Activated CD4-positive, alpha-beta T cell treated with anti-CD3 and anti-CD28 coated beads for 48 hours (primary cell): Measurements from ENCODE around the gene ERMN.
"Not testable (repeated sequence)": the region's sequence is repeated elsewhere in the genome, so short reads cannot be mapped to it uniquely, and the experiment has no call there.

Source experiments
- DNase-seq: peaks from one replicate; pipeline ENCODE4 v3.0.0-alpha.2; 2020

Gene ERMN

GRCh38 chr2:157325786-157326185, at the start of gene ERMN:
ERMN (minus strand) TSS chr2:157325824; CDS start chr2:157325642, 182 bp downstream.
- no peak for DNase-seq

- DNase-seq, result no peak
Observed at GRCh38 chr2:157375384-157375783, 49.8 kb upstream of the ERMN start.

DNA sequence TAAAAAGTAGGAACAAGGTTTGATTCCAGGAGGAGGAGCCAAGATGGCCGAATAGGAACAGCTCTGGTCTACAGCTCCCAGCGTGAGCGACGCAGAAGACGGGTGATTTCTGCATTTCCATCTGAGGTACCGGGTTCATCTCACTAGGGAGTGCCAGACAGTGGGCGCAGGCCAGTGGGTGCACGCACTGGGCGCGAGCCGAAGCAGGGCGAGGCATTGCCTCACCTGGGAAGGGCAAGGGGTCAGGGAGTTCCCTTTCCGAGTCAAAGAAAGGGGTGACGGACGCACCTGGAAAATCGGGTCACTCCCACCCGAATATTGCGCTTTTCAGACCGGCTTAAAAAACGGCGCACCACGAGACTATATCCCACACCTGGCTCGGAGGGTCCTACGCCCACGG, 42.9 kb upstream of the ERMN start:
- not testable (repeated sequence) for DNase-seq

DNA sequence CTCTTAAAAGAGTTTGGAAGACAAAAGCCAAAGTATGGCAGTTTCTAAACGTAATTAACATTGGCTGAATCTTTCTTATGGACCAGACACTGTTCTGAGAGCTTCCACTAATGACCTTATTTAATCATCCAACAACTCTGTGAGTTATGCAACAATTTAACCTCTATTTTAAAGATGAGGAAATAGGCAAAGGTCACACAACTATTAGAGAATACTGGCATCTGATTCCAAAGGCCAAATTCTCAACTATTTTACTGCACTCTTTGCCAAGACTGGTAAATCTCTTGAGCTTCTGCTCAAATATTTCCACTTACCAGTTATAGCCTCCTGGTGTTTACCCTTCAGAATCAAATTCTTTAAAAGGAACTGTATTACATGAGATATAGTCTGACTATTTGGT, 42.1 kb upstream of the ERMN start:
- DNase-seq, result no peak

GRCh38 chr2:157364257-157364974, 38.8 kb upstream of the ERMN start:
- DNase-seq, result no peak

- DNase-seq, result no peak
Observed at GRCh38 chr2:157363612-157364101, 38.0 kb upstream of the ERMN start.

GRCh38 chr2:157362627-157363026, 37.0 kb upstream of the ERMN start:
- no peak for DNase-seq

DNA sequence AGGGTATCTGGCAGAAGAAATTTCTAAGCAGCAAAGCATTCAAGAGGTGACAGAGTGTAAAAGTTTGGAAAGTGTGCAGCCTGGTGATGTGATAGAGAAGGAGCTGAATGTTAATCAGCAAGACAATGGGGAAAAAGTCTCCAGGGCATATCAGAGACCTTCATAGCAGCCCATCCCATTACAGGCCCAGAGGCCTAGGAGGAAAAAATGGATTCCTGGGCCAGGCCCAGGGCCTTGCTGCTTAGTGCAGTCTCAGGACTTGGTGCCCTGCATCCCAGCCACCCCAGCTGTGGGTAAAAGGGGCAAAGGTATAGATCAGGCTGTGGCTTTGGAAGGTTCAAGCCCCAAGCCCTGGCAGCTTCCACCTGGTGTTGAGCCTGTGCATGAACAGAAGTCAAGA, 35.9 kb upstream of the ERMN start:
- DNase-seq, result no peak

GRCh38 chr2:157359628-157360027, 34.0 kb upstream of the ERMN start:
- DNase-seq, result no peak

- no peak for DNase-seq
Observed at GRCh38 chr2:157355618-157356017, 30.0 kb upstream of the ERMN start.

DNA sequence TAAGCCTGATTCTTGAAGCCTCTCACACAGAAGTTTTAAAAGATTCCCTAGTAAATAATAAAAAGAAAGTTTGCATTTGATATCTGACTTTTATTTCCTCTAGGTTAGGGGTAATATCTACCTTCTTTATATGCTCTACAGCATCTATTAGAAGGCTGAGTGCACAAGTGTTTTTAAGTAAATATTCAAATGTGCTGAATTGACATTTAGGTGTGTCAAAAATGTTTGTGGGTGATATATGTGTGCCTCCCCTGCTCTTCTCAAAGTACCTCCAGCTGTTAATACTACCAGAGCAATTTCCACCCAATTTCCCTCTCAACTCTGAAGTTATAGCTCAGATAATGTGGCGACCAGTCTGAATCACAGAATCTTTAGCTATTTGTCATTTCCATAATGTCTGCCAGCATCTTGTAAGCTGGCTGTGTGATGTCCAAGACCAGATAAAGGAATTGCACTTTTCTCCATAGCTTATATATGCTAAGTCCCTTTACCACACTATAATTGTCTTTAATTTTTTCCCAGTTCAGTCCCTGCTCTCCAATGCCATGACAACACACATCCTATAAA, 24.4 kb upstream of the ERMN start:
- DNase-seq, result no peak

DNA sequence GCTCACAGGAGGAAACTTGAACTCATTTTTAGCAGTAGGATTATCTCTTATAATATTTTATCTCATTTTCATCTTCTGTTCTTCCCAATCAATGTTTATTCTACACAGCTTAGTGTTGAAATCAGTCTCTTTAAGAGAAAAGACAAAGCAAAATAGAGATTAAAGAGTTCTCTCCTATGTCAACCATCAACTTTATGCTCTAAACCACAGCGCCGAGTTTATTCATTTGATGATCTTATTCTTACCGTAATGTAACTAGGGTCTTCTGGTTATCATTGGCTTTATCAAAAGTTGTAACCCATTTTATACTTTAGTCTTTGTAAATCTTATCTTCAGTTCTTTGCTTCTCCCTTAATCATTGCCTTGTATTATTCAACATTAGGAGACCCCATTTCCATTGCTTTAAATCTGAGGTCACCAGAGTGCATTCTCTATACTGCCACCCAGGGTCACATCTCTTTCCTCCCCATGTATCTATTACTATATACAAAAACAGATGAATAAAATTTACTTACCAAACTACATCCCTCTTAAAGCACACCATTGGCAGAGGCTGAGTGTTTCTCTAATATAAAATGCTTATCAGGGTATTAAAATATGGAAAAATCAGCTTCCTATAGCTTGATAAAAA, 22.8 kb upstream of the ERMN start:
- no peak for DNase-seq

DNA sequence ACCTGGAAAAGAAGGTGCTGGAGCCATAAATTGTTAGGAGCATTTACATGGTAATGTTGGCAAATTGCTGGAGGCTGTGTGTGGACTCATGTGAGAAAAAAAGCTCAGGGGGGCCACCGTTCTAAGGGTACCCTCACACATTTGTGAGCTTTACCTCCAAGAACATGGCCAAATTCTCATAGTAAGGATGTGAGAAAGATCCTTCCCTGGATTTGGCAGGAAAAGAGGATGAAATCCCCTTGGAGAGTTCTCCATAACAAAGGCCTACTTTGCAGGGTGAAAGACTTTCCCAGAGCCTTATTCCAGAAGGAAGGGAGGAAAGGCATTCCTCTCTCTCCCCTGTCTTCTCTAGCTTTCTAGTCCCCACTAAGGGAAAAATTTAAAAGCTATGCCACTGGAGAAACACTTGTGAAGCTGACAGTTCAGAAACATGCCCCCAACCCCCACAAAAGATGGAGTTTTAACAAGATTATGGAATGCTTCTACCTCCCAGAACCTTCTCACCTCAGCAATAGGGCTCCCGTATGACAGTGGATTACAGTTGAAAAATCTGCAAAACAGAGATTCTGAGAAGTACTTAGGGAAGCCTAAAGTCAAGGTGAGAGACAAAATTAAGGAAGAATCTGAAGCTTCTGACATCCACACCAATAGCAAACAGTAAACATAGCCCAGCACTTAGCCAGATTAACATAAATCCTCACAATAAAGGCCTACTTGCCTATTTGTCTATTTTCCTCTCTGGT, 20.2 kb upstream of the ERMN start:
- no peak for DNase-seq

DNA sequence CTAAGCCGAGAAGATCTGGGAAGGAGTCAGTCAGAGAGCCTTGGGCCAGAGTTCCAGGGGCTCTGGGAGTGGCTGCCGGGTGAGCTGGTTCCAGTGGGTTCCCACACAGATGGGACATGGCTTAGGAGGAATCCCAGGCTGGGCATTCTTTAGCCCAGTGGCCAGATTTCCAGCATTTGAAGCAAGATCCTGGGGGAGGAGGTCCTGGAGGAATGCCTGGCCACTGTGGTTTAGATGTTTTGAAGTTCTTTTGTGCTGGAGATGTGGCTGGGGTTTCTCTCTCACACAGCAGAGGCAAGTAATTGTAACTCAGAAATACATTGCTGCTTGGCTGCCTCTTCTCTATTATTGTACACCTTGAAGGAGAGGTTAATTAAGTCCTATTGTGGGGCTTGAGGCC, 15.8 kb upstream of the ERMN start:
- DNase-seq, result not testable (repeated sequence)

DNA sequence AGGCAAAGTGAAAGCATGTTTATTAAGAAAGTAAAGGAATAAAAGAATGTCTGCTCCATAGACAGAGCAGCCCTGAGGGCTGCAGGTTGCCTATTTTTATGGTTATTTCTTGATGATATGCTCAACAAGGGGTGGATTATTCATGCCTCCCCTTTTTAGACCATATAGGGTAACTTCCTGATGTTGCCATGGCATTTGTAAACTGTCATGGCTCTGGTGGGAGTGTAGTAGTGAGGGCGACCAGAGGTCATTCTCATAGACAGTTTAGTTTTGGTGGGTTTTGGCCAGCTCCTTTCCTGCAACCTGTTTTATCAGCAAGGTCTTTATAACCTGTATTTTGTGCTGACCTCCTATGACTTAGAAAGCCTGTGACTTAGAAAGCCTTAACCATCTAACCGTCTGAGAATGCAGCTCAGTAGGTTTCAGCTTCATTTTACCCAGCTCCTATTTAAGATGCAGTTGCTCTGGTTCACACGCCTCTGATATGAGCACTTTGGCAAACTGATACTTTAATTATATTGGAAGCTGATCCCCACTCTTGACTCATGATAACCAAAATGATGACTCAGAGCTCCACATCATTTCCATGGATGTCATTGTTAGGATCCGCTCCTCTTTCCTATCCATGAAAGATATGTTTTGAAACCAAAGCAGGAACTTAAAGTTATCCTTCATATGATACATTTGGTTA, 14.5 kb upstream of the ERMN start:
- DNase-seq, result no peak

GRCh38 chr2:157337978-157338377, 12.4 kb upstream of the ERMN start:
- no peak for DNase-seq

GRCh38 chr2:157336137-157337010, 10.8 kb upstream of the ERMN start:
- peak; percentile 56 for DNase-seq

DNA sequence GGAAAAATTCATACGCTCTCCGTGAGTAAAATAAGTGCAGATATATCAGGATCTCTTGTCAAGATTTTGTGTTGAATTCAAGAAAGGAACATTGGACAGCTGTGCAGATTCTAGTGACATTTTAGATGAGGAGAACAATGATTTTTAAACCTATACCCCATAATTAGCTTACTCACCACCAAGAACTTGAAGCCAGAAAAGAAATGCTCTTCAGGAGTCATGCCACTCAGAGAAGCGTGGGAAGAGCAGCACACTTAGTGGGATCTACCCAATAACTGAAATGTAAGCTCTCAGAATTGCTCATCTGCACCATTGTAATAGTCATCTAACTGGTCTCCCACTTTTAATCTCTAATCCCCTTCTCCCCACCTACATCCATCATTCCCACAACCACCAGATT, 9.2 kb upstream of the ERMN start:
- peak; percentile 15 for DNase-seq

DNA sequence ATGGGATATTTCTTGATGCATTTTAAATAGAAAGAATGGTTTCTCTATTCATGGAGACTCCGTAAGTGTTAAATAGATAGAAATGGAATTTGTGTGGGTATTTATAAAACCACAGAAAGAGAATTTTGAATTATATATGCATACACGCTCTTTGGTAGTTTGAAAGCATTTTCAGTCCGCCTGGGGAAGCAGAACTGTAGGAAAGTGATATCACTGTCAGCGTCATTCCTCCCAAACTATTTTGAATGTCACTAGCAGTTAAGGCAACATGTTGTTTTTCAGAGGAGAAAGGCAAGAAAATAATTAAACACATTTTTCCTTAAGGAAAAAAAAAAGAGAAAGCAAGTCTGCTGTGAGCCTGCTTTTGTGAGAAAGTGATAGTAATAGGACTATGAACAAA, 8.7 kb upstream of the ERMN start:
- no peak for DNase-seq

- no peak for DNase-seq
Observed at GRCh38 chr2:157333304-157334047, 7.9 kb upstream of the ERMN start.

- DNase-seq, result no peak
Observed at GRCh38 chr2:157329524-157329923, 3.9 kb upstream of the ERMN start.
